CD4-positive, CD25-positive, alpha-beta regulatory T cell (primary cell): Measurements from ENCODE around the gene CDK5RAP2. TPM values are rescaled to one million over a fixed set of nuclear protein-coding genes. Genes with fewer than 3 reads are reported as not detected.

ENCODE experiments used
- ATAC-seq, 2 donors: fragments of 150-1000 bp; cut with Tn5 transposase; one replicate each; pipeline ENCODE4 v1.10.0; 2021; ENCODE audit warnings: low read depth in 2 of 2, moderate number of reproducible peaks in 2 of 2, moderate library complexity in 1 of 2
- DNase-seq, 3 donors: peaks; one replicate each; pipeline versions ENCODE4 v3.0.0 to v3.0.0-alpha.2; 2012 to 2022; ENCODE audit warnings: mixed read lengths in 1 of 3
- H3K27ac ChIP-seq: one replicate; pipeline ENCODE4 v1.7.0; 2013; ENCODE audit warnings: mild to moderate bottlenecking, low read length; ENCODE audit not compliant: insufficient read depth, poor library complexity, severe bottlenecking
- H3K27me3 ChIP-seq: one replicate; pipeline ENCODE4 v1.7.0; 2013; ENCODE audit warnings: low read length; ENCODE audit not compliant: control insufficient read depth, insufficient read depth
- H3K36me3 ChIP-seq: one replicate; pipeline ENCODE4 v1.7.0; 2013; ENCODE audit warnings: mild to moderate bottlenecking, low read length, moderate library complexity; ENCODE audit not compliant: control insufficient read depth, insufficient read depth
- H3K4me1 ChIP-seq: 2 replicates; pipeline ENCODE4 v1.7.0; 2013; ENCODE audit warnings: mild to moderate bottlenecking, low read length; ENCODE audit not compliant: insufficient read depth, control insufficient read depth, poor library complexity, severe bottlenecking
- H3K4me3 ChIP-seq: one replicate; pipeline ENCODE4 v1.7.0; 2013; ENCODE audit warnings: low read depth, mild to moderate bottlenecking, low read length, moderate library complexity
- H3K9me3 ChIP-seq, 2 experiments: 1 replicate in 1 of 2; 2 replicates in 1 of 2; pipeline ENCODE4 v1.7.0; 2013; ENCODE audit warnings: low read length in 2 of 2, mild to moderate bottlenecking in 1 of 2, moderate library complexity in 1 of 2; ENCODE audit not compliant: control insufficient read depth in 2 of 2
- H3K27ac Mint-ChIP-seq, 3 donors: one replicate each; pipeline ENCODE4 v1.8.0; 2020 to 2022; ENCODE audit warnings: mild to moderate bottlenecking in 3 of 3, mixed read lengths in 3 of 3, moderate library complexity in 2 of 3
- H3K27me3 Mint-ChIP-seq: one replicate; pipeline ENCODE4 v1.8.0; 2022; ENCODE audit warnings: mild to moderate bottlenecking, mixed read lengths
- H3K36me3 Mint-ChIP-seq: one replicate; pipeline ENCODE4 v1.8.0; 2020; ENCODE audit warnings: mixed read lengths
- H3K4me1 Mint-ChIP-seq, 4 donors: one replicate each; pipeline ENCODE4 v1.8.0; 2020 to 2022; ENCODE audit warnings: mixed read lengths in 4 of 4, mild to moderate bottlenecking in 1 of 4
- H3K4me3 Mint-ChIP-seq, 4 donors: one replicate each; pipeline ENCODE4 v1.8.0; 2020 to 2022; ENCODE audit warnings: mild to moderate bottlenecking in 4 of 4, mixed read lengths in 4 of 4, moderate library complexity in 3 of 4
- H3K9me3 Mint-ChIP-seq, 7 donors: one replicate each; pipeline ENCODE4 v1.8.0; 2020 to 2022; ENCODE audit warnings: mixed read lengths in 7 of 7, mild to moderate bottlenecking in 3 of 7, moderate library complexity in 2 of 7
- polyA plus RNA-seq, 4 donors: library from polyadenylated mRNA; unstranded; fragments of 300-500 nt; fragmentation: Illumina TruSeq; gene quantifications; one replicate each; pipeline ENCODE4 v1.2.3, GENCODE V29; 2021
- total RNA-seq: library from RNA; stranded (reverse); gene quantifications from one replicate; pipeline ENCODE4 v1.2.3, GENCODE V29; 2022

CDK5RAP2 gene
- total and polyA plus RNA-seq, 5 donors from 2014 or later, result 14.6 to 64.5 (median 16.9) TPM

DNA sequence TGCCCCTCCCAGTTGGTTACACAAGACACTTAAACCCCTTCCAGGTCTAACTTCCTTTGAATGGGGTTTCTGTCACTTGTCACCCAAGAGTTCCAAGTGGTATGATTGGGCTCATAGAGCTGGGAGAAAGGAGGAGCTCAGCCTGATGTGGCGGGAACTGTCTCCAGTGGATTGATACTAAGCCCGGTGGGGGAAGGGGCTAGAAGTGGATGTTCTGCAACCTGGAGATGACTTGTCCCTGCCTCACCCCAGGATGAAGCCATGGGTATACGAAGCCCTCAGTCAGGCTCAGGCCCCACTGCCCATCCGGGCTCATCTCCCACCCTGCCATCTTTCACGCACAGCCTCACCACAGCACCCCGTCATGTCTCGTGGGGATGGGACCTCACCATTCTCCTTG, 203.9 kb downstream of the CDK5RAP2 start:
- Mint-ChIP-seq H3K27ac (no peak overlapping the region), H3K4me3 (no peak overlapping the region), H3K4me1 (no peaks in the 10 kb centered on the region), H3K36me3 (peaks cover 23% of the 10 kb centered on the region), H3K9me3 (peaks cover 0 to 12% (median 2%) of the 10 kb centered on the region in 7 donors), H3K27me3 (no peaks in the 10 kb centered on the region)
- Histone ChIP-seq H3K27me3 (no peaks in the 10 kb centered on the region), H3K27ac (no peak overlapping the region), H3K4me3 (no peak overlapping the region), H3K4me1 (no peaks in the 10 kb centered on the region), H3K36me3 (no peaks in the 10 kb centered on the region), H3K9me3 (peaks cover 1 to 7% of the 10 kb centered on the region in 2 experiments)
- ATAC-seq, result no peak
- DNase-seq, result no peak

DNA sequence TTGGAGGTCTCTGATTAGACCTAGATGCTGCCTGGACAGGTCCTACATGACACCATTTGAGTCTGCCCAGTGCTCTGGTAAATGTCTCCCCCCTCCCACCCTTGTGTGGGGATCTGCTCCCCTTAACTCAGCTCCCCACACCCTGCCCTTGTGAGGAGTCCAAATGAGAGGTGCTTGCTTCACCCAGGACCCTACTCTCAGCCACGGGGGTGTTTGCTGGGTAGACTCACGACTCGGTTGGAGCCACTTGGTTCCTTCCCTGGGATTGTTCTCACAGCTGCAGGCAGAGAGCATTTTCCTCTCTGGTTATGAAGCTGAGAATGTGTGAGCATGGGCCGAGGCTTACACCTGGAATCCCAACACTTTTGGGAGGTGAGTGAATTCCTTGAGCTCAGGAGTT, 204.7 kb downstream of the CDK5RAP2 start:
- Histone ChIP-seq H3K27ac (no peak overlapping the region), H3K27me3 (no peaks in the 10 kb centered on the region), H3K36me3 (no peaks in the 10 kb centered on the region), H3K9me3 (peaks cover 1 to 7% of the 10 kb centered on the region in 2 experiments), H3K4me3 (no peak overlapping the region), H3K4me1 (no peaks in the 10 kb centered on the region)
- peaks cover 0 to 11% (median 0%) of the 10 kb centered on the region in 7 donors for H3K9me3 Mint-ChIP-seq
- H3K4me1 Mint-ChIP-seq, result no peaks in the 10 kb centered on the region
- ATAC-seq, result no peak
- peaks cover 19% of the 10 kb centered on the region for H3K36me3 Mint-ChIP-seq
- no peak overlapping the region for H3K4me3 Mint-ChIP-seq
- no peak for DNase-seq
- no peak overlapping the region for H3K27ac Mint-ChIP-seq
- H3K27me3 Mint-ChIP-seq, result no peaks in the 10 kb centered on the region

DNA sequence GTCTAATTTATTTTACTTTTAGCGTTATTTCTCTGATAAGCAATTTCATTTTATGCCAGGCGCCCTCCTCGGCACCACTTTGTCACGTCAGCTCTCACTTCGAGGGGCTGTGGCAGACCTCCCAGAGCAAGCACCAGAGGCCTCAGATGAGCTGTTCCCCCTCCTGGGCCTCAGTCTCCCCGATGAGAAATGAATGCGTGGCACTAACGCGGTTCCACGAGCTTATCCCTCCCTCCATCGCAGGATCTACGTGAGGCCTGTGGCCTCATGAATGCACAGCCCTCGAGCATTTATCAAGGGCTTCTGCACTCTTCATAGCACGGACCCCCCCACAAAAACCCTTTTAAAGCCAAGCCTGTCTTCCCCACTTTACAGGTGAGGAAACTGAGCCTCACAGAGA, 205.2 kb downstream of the CDK5RAP2 start:
- no peaks in the 10 kb centered on the region for H3K27me3 ChIP-seq
- DNase-seq, result no peak
- H3K36me3 Mint-ChIP-seq, result peaks cover 15% of the 10 kb centered on the region
- H3K36me3 ChIP-seq, result no peaks in the 10 kb centered on the region
- no peaks in the 10 kb centered on the region for H3K4me1 ChIP-seq
- H3K4me3 Mint-ChIP-seq, result no peak overlapping the region
- no peaks in the 10 kb centered on the region for H3K27me3 Mint-ChIP-seq
- H3K4me1 Mint-ChIP-seq, result no peaks in the 10 kb centered on the region
- no peak overlapping the region for H3K4me3 ChIP-seq
- H3K27ac ChIP-seq, result no peak overlapping the region
- H3K9me3 ChIP-seq, result peaks cover 1 to 7% of the 10 kb centered on the region in 2 experiments
- no peak for ATAC-seq
- H3K27ac Mint-ChIP-seq, result no peak overlapping the region
- H3K9me3 Mint-ChIP-seq, result peaks cover 0 to 8% (median 0%) of the 10 kb centered on the region in 7 donors

DNA sequence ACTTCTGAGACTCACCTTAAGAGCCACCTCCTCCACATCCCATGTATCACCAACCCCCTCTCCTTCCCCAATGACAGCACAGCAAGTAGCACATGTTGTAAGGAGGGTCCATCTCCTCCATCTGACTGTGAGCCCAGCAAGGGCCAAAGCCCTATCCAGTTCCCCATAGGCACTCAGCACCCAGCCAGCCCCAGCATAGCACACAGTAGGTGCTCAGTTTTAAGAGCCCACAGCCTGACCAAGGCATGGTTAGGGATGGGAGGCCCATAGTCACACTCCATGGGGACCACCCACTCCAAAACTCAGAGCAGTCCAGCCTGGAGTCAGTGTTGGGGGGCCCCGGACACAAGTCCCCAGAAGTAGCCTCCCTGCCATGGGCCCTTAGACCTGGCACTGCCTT, 205.7 kb downstream of the CDK5RAP2 start:
- Mint-ChIP-seq H3K4me1 (no peaks in the 10 kb centered on the region), H3K27ac (no peak overlapping the region), H3K9me3 (peaks cover 0 to 5% (median 0%) of the 10 kb centered on the region in 7 donors), H3K36me3 (peaks cover 12% of the 10 kb centered on the region), H3K27me3 (no peaks in the 10 kb centered on the region), H3K4me3 (no peak overlapping the region)
- Histone ChIP-seq H3K27ac (no peak overlapping the region), H3K9me3 (peaks cover 1 to 2% of the 10 kb centered on the region in 2 experiments), H3K27me3 (no peaks in the 10 kb centered on the region), H3K4me1 (no peaks in the 10 kb centered on the region), H3K4me3 (no peak overlapping the region), H3K36me3 (no peaks in the 10 kb centered on the region)
- ATAC-seq (no peak), DNase-seq (no peak)

- no peaks in the 10 kb centered on the region for H3K27me3 Mint-ChIP-seq
- H3K4me3 Mint-ChIP-seq, result no peak overlapping the region
- Histone ChIP-seq H3K9me3 (no peaks in the 10 kb centered on the region), H3K27me3 (no peaks in the 10 kb centered on the region), H3K36me3 (no peaks in the 10 kb centered on the region), H3K4me1 (no peaks in the 10 kb centered on the region), H3K4me3 (no peak overlapping the region), H3K27ac (no peak overlapping the region)
- no peaks in the 10 kb centered on the region for H3K4me1 Mint-ChIP-seq
- no peak for ATAC-seq
- no peak overlapping the region for H3K27ac Mint-ChIP-seq
- no peak for DNase-seq
- H3K36me3 Mint-ChIP-seq, result peaks cover 7% of the 10 kb centered on the region
- H3K9me3 Mint-ChIP-seq, result peaks cover 0 to 5% (median 2%) of the 10 kb centered on the region in 7 donors
Observed at GRCh38 chr9:120372040-120372439, 207.9 kb downstream of the CDK5RAP2 start.

DNA sequence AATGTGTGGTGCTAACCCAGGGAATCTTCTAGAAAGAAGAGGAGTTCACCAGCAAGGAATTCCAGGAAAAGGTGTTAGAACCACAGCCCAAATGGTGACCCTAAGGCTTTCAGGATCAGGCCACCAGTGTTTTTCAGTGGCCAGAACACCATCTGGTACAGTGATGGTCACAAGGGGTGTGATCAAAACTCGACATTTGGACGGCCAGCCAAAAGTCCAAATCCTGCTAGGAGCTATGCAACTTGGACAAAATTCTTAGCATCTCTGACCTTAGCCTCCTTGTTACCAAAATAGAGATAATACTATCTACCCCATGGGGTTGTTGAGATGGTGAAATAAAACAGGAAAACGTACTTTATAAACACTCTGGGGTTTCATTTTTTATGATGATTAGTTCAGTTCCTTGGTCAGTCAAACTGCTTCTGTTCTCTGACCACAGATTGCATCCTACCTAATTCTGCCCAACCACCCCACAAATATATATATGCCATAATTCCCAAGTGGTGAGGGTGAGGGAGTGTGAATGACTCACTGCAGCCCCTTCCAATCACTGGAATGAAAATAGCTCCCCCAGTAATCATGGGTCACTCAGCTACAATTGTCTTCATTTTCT, 210.3 kb downstream of the CDK5RAP2 start:
- Histone ChIP-seq H3K27me3 (no peaks in the 10 kb centered on the region), H3K36me3 (no peaks in the 10 kb centered on the region), H3K4me3 (no peak overlapping the region), H3K9me3 (no peaks in the 10 kb centered on the region), H3K4me1 (no peaks in the 10 kb centered on the region), H3K27ac (no peak overlapping the region)
- H3K4me3 Mint-ChIP-seq, result no peak overlapping the region
- ATAC-seq, result no peak
- H3K27ac Mint-ChIP-seq, result no peak overlapping the region
- H3K36me3 Mint-ChIP-seq, result peaks cover 7% of the 10 kb centered on the region
- H3K4me1 Mint-ChIP-seq, result no peaks in the 10 kb centered on the region
- DNase-seq, result no peak
- H3K9me3 Mint-ChIP-seq, result peaks cover 0 to 5% (median 2%) of the 10 kb centered on the region in 7 donors
- H3K27me3 Mint-ChIP-seq, result no peaks in the 10 kb centered on the region

DNA sequence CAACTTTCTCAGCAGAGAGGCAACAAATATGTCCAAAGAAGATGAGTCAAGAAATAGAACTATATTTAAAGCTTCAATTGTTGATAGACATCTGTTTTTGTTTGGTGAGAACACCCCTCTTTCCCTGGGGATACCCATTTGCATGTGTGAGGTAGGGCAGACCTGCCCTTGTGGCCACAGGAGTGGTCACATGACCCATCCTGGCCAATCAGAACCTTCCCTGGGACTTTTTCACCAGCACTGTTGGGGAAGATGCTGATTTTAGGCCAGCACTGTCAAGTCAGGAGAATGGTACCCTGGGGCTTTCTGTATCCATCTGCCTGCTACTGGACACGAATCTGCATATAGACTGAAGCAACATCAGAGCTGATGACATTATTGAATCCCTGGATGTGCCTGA, 211.2 kb downstream of the CDK5RAP2 start:
- peaks cover 0 to 5% (median 2%) of the 10 kb centered on the region in 7 donors for H3K9me3 Mint-ChIP-seq
- H3K27me3 Mint-ChIP-seq, result no peaks in the 10 kb centered on the region
- H3K36me3 Mint-ChIP-seq, result peaks cover 7% of the 10 kb centered on the region
- no peaks in the 10 kb centered on the region for H3K4me1 Mint-ChIP-seq
- no peaks in the 10 kb centered on the region for H3K9me3 ChIP-seq
- H3K4me3 Mint-ChIP-seq, result no peak overlapping the region
- no peak overlapping the region for H3K27ac Mint-ChIP-seq
- ATAC-seq (no peak), DNase-seq (no peak)
- H3K27me3 ChIP-seq, result no peaks in the 10 kb centered on the region
- no peak overlapping the region for H3K27ac ChIP-seq
- no peaks in the 10 kb centered on the region for H3K4me1 ChIP-seq
- no peaks in the 10 kb centered on the region for H3K36me3 ChIP-seq
- H3K4me3 ChIP-seq, result no peak overlapping the region

- ATAC-seq (no peak), DNase-seq (no peak)
- Mint-ChIP-seq H3K36me3 (peaks cover 7% of the 10 kb centered on the region), H3K27ac (no peak overlapping the region), H3K4me3 (no peak overlapping the region), H3K27me3 (peaks cover 5% of the 10 kb centered on the region), H3K9me3 (peaks cover 0 to 5% (median 2%) of the 10 kb centered on the region in 7 donors), H3K4me1 (no peaks in the 10 kb centered on the region)
- H3K4me1 ChIP-seq, result no peaks in the 10 kb centered on the region
- H3K27ac ChIP-seq, result no peak overlapping the region
- H3K36me3 ChIP-seq, result no peaks in the 10 kb centered on the region
- H3K4me3 ChIP-seq, result no peak overlapping the region
- H3K9me3 ChIP-seq, result no peaks in the 10 kb centered on the region
- no peaks in the 10 kb centered on the region for H3K27me3 ChIP-seq
Observed at GRCh38 chr9:120366644-120367019, 213.3 kb downstream of the CDK5RAP2 start.
